MM.1S (cell line): ENCODE results near the gene LARP6.

ENCODE experiments used
- CTCF ChIP-seq: fragments of 300-600 bp; sonication (generic); IDR thresholded peaks from 2 replicates; pipeline ENCODE4 v1.5.1; 2016; ENCODE audit warnings: antibody characterized with exemption, low read length, mixed read lengths
- EZH2 ChIP-seq: fragments of 300-600 bp; sonication (generic); optimal IDR thresholded peaks from 2 replicates; pipeline ENCODE3; 2017; ENCODE audit warnings: low read depth, mild to moderate bottlenecking, antibody characterized with exemption, low read length, mixed read lengths

GRCh38 chr15:70869346-70869745 is 15.4 kb upstream of the LARP6 start:
- TF ChIP-seq CTCF (no peak), EZH2 (no peak)
